Midbrain (tissue), 1 donor: ENCODE measurements around the gene CDH23.

Experiments
- DNase-seq: peaks from one replicate; lab custom pipeline; 2025; lab: John Stamatoyannopoulos, UW

The CDH23 gene

DNA sequence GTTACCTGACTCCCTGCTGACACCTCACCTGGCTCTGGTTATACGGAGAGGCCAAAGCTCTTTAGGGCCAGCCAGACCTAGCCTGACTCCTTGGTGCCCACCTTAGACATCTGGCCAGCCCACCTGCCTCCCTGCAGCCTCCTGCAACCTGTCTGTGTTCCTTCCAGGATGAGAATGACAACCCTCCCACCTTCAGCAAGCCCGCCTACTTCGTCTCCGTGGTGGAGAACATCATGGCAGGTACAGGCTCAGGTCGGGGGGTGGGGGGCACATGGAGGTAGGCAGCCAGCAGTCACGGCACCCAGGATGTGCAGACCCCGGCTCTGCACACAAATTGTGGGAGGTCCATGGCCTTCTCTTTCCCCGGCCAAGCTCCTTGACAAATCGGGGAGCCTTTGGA lies 290.8 kb downstream of the CDH23 start:
- no peak for DNase-seq

DNA sequence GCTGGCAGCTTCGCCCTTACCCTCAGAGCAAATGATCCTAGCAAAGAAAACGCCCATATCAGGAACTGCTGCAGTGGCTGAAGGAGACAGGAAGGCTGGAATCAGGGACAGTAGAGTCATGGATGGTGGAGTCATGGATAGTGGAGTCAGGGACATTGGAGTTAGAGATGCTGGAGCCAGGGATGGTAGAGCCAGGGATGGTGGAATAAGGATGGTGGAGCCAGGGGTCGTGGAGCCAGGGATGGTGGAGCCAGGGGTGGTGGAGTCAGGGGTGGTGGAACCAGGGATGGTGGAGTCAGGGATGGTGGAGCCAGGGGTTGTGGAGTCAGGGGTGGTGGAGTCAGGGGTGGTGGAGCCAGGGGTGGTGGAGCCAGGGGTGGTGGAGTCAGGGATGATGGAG lies 291.5 kb downstream of the CDH23 start:
- no peak for DNase-seq

DNA sequence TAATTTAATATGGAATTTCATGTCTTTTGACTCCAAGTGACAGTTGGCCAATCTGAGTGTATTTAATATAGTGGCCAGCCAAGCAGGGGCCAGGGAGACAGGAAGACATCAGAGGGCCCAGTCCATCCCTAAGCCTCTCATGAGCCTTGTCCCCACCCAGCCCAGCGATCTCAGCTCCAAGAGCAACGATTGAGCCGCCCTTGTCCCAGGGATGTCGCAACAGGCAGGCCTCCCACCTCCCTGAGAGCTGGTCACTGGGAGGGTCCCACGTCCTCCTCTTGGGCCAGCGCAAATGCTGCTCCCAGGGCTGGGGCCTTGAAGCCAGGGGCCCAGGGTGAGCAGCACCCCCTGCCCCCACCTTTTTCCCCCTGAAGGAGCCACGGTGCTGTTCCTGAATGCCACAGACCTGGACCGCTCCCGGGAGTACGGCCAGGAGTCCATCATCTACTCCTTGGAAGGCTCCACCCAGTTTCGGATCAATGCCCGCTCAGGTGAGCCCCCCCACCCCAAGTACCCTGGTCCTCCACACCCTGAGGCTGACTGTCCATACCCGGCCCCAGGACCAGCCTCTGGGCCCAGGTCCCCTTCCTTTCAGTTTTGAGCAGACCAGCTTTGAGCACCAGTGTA lies 293.5 kb downstream of the CDH23 start:
- DNase-seq: no peak

DNA sequence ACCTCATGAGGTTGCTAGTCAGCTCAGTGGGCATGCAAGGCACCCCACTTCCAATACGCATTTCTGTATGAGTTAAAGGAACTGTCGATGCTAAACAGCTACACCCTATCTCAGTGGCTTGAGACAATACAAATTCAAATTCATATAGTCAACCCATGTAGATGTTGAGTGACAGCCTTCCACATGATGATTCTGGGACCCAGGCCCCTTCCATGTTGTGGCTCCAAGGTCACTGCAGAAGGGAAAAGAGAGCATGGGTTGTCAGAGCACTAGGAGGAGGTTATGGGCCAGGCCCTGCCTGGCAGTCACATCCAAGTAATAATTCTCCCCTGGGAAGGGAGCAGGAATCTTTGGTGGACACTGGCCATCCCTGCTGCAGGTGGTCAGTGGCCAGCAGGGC lies 294.7 kb downstream of the CDH23 start:
- no peak for DNase-seq

DNA sequence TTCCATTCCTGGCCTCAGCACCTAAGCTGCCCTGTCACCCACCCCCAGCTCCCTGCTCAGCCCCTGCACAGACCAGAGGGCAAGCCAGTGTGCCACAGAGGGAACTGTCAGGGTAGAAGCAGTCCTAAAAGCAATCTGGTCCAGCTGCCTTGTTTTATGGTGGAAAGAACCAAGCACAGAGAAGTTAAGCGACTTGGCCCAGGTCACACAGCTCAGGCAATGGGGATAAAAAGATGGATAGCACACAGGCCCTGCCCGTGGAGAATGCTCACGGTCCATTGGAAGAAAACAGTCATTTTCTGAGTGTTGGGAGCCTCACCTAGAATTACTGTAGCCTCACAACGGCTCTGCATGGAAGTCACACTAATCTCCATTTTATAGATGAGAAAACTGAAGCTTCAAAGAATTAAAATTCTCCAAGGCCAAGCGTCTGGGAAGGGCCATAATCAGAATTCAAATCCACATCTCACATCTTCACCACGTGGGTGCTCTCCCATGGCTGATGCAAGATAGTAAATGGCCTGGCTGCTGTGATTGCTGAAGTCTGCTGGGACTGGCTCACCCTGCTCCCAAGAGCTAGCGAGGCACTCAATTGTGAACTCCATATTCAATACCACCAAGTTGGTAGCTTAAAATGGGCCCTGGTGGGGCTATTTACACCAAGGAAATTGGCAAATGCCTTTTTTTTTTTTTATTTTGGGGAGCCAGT lies 296.0 kb downstream of the CDH23 start:
- DNase-seq: no peak

DNA sequence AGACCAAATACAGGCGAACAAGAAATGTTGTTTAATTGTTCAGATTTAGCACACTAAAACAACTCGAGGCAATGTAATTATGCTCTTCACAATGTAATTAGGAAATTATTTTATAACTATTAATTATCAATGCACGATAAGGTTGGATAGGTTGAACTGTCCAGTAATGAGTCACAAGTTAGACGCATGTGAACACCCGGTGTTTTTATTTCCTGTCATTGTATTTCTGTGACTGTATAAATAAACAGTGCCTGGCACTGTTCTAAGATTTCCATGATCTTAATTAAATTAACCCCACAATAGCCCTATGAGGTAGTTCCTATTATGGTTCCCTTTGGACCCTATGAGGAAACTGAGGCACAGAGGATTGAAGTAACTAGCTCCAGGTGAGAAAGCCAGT lies 296.7 kb downstream of the CDH23 start:
- DNase-seq: no peak

DNA sequence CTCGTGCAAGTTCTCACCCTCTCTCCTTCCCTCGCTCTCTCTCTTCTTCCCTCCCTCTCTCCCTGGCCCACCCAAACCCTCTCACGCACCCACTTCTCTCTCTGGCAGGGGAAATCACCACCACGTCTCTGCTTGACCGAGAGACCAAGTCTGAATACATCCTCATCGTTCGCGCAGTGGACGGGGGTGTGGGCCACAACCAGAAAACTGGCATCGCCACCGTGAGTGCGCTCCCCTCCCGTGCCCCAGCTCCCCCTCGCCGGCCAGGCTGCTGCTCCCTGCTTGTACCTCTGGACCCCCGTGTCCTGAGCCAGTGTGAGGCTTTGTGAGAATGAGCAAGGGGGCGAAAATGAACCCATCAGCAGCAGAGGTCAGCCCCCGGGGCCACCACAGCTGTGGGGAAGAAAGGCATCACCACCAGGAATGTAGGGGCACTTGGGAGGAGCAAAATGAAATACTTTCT lies 297.4 kb downstream of the CDH23 start:
- no peak for DNase-seq

DNA sequence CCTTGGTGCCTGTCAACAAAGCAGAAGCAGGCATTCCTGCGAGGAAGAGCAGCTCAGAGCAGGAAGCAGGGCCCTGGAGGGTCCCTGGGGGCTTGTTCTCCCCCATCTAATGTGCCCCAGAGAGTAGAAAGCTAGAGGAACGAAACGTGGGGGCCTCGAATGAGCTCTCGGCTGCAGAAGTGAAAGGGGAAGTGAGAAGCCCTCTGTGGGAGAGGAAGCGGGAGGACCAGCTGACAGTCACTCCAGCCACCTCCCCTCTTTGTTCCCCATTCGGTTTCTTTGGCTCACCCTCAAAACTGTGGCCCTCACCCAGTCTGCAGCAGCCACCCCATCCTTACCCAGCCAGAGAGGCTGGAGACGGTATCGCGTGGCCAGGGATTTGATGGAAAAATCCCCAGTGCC lies 297.8 kb downstream of the CDH23 start:
- peak; percentile 54 for DNase-seq

DNA sequence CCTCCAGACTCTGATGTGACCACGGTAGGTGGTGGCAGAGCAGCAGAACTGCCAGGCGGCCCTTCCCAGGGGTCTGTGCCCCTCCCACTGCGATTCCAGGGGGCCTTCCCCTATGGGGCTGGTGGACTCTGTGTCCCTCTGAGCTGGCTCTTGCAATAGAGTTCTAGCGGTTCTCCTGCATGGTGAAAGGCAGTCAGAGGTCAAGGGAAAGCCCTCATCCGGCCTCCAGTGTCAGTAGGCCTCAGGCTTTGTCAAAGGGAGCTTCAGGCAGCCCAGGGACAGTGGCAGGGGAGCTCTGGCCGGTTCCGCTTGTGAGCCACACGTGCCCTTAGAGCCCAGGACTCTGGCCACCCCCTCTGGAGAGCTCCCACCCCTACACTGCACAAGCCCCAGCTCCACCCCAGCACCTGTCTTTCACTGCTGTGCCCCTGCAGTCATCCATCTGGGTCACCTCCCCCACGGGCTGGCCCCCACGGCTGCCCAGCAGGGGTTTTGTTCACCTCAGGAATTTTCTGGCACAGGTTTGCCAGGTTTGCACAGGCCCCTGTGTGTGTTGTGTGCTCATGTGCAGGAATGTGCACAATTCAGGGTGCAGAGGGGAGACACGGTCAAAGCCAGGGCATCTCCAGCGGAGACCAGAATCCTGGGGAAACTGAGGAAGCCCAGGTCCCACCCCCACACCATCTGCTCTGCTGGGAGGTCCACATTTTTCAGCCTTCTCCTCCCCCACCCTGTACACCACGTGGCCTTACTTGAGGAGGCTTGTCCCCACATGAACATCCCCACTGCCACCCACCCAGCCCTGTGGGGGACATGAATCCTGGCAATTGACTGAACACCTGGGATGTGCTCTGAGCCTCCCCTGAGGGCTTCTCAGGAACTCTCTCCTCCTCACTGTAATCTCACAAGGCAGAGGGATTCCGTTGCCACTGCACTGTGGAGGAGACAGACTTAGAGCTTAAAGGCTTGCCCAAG lies 299.1 kb downstream of the CDH23 start:
- DNase-seq: no peak

DNA sequence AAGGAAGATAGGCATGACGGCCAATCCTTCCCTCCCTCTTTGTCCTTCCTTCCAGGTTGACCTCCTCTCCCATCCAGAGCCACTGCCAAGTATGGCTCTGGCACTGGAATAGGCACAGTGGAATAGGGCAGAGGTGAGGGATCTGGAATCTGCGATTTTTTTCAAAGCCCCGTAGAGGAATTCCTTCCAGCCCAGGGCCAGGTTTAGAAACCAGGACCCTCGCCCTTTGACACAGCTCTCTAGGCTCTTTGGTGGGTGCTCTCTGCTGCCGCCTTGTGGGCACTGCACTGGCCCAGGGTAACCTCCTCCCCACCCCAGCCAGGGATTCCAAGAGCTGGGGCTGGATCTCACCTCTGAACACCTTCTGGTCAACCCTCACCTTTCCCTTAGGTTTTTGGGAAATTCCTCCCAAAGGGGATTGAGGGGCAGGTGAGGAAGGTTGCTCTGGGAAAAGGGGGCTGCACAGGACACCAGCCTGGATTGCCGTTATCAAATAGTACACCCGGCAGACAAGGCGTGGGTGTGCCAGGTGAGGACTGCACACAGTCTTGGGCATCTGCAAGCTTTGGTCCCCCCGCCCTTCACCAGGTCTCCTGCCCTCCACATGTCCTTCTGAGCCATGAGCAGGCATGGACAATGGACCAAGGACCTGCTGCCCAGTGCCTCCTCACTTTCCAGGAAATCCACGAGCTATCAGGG lies 300.1 kb downstream of the CDH23 start:
- DNase-seq: peak; percentile 30

DNA sequence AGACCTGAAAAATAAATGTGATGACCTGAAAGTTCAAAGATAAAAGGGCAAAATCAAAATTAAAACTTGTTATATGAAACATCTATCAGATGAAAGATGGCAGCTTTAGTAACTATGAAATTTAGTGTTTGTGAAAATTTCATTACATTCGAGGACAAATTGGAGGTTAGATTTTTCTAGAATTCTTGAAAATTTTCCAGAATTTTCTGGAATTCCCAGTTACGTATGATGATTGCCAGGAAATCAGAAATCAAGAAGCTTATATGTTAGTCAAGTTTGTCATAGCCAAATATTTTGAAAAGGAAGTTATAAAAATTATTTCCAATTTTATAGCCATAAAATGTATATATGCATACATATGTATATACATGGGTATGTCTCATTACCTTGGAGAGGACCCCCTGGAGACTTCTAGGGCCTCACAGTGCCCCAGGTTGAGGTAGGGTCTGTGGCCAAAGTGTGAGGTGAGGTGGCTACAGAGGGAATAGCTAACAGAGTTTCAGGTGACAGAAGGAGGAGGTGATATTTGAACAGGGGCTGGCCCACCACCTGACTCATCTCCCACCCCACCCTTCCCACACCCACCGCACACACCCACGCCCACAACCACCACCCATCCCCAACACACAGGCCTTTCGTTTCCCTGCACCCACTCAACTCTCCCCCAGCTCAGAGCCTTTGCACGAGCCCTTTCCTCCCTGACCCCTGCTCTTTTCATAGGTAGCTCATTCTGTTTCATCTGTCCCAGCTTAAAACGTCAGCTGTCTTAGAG lies 301.4 kb downstream of the CDH23 start:
- no peak for DNase-seq

DNA sequence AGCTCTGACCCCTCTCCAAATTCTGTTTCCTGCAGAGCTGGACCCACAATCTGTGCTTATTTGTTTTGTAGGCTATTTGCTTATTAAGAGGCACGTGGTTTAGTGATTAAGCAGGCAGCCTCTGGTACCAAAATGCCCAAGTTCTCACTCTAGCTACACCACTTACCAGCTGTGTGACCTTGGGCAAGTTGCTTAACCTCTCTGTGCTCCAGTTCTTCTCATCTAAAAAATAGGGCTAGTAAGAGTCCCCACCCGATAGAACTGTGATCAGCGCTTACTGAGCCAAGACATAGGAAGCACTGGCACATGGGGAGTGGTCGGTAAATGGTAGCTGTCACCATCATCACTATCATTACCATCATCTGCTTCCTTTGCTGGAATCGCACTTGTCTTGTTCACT lies 302.0 kb downstream of the CDH23 start:
- no peak for DNase-seq

DNA sequence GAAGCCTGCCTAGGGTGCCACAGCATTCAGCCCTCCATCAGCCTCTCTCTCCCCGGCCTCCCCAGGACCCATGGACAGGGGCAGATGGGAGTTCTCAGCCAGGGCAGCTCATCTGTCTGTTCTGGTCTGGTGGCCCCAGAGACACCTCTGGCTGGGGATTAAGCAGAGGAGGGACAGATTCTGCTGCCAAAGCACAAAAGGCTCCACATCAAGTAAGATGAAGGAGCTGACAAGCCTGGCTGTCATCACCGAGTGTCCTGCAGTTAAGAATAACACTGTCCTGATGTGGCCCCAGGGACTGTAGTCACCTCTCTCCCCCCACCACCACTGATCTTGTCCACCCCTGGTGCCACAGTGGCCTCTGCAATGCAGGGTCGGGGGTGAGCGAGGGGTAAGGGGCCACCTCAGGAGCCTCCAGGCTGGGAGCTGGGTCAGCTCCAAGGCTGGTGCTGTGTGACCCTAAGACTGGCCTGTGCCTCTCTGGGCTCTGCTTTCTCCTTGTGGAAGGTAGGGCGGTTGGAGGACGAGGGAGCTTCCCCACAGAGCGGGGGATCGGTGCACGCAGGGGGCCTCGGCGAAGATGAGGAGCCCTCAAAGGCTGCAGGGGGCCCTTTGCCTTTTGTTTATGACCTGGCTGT lies 304.1 kb downstream of the CDH23 start:
- DNase-seq: no peak

DNA sequence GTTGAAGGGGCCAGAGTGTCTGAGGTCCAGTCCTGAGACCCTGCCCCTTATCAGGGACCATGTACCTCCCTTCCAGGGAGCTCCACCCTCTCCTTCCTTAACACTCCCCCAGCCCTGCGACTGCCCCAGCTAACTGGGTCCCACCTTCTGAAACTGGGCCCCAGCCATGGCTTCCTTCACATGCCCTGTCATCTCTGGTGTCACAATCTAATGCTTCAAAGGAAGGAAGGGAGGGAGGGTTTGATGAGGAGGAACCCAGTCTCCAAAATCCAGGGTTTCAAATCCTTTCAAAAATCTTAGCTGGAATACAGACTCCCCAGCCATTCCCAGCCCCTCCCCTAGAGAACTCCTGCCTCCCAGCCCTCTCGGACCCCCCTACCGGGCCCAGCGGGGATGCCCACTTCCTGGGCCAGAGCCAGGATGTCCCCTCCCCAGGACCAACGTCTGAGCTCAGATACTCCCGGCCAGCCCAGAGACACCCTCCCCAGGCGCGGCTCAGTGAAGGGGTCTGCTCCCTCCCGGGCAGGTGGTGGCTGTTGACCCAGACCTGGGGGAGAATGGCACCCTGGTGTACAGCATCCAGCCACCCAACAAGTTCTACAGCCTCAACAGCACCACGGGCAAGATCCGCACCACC lies 304.9 kb downstream of the CDH23 start:
- no peak for DNase-seq

DNA sequence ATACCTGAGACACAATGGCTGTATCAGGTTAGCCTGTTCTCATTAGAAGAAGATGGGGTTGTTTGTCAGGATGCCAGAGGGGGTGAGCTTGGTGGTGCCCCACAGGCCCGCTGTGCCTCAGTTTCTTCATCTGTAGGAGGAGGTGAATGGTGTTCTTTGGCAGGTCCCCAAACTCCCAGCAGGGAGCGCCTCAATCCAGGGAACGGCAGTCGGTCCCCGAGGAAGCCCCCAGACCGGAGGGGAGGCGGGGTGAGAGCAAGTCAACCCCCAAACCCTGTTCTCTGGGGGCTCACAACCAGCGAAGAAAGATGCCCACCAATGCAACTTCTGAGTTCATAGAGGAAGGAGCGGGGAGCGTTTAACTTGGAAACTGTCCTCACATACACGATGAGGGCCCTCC lies 306.9 kb downstream of the CDH23 start:
- DNase-seq: no peak

DNA sequence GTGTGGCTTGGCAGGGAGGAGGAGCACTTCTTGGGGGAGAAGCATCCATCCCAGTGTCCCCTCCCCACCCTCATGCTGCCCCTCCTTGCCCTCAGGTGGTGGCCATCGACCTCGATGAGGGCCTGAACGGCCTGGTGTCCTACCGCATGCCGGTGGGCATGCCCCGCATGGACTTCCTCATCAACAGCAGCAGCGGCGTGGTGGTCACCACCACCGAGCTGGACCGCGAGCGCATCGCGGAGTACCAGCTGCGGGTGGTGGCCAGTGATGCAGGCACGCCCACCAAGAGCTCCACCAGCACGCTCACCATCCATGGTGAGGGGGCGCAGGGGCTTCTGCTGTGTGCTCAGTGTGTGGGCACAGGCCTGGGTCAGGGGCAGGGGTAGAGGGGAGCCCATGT lies 308.1 kb downstream of the CDH23 start:
- no peak for DNase-seq

DNA sequence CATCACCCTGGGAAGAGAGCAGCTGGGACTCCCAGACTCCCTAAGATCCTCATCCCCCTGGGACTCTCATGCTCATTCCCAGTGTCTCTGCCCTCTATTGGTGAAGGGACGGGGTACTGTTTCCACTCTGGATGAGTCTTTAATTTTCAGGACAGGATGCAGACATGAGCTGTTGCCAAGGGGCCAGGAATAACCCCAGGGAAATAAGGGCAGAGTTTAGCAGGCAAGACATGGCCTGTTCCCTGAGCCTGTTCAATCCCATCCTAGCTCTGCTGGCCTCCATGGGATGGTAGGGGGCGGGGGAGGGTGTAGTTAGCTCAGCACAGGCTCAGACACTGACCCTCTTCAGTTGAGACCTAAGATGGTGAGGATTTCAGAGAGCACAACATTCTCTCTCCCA lies 308.9 kb downstream of the CDH23 start:
- DNase-seq: no peak

DNA sequence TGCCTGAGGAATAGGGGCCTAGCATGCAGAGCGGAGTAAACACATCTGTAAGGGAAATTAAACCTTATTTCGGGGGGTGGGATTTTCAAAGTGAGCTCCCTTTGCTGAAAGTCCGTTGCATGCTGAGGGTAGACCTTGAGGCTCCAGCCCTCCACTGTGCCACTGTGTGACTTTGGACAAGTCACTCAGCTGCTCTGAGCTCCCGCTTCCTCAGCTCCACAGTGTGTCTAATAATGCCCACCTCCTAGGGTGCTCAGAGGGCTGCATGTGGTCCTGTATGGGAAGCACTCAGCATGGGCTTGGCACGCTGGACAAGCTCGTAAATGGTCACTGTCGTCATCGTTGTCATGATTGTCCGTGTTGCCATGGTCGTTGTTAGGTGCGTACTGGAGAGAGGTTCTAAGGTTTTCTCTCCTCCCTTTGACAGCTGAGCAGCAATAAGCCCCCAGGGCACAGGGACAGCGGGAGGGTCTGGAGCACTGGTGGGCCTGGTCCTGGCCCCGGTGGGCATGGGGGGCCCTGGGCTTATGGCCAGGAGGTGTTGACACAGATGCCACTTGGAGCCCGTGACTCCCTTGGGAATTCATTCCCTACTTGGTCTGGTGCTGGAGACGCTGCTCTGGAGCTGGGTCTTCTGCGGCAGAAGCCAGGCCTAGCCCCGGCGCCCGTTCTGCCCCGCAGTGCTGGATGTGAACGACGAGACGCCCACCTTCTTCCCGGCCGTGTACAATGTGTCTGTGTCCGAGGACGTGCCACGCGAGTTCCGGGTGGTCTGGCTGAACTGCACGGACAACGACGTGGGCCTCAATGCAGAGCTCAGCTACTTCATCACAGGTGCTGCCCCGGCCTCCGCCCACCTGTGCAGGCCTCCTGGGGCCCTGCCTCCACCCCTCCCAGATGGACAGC lies 309.7 kb downstream of the CDH23 start:
- DNase-seq: no peak

DNA sequence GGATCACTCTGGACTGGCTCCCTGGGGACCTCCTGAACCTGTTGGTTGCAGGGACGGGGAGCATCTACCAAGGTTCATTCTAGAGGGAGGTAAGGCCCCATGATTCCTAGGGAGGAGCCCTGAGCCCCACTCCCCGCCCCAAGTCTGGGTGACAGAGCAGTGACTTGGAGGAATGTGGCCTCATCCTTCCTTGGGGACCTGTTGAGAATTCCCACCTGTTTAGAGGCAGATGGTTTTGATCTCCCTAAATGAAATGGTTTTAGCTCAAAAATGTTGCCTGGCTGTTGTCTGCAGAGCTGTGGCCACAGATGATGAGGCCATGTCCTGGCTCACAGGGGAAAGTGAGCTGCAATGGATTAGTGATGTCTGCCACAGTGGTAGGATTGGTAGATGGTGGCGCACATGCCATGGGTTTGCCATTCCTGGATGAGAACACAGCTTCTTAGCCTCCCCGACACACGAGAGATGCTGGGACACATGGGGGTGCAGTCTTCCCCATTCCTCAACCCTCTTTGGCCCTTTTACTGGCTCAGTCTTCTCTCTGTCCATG lies 310.6 kb downstream of the CDH23 start:
- no peak for DNase-seq
